Activated B cell treated with CpG ODN at 0.5 μM for 24 hours (primary cell): ENCODE measurements around the gene ANKRD6. TPM values are rescaled to one million over a fixed set of nuclear protein-coding genes. Genes with fewer than 3 reads are reported as not detected.

ENCODE experiments used
- ATAC-seq: fragments of 200-7000 bp; cut with Tn5 transposase; one replicate; pipeline ENCODE4 v1.10.0; 2021; ENCODE audit warnings: low read depth, mild to moderate bottlenecking, moderate library complexity
- CTCF ChIA-PET: fragments of 350-600 bp; sonication (Branson Sonifier 250); formaldehyde crosslinking; loops from one replicate; lab custom pipeline; 2021; ENCODE audit warnings: antibody characterized with exemption; lab: Charles Lee
- POLR2A ChIA-PET: fragments of 350-600 bp; sonication (Branson Sonifier 250); formaldehyde crosslinking; loops from one replicate; lab custom pipeline; 2021; ENCODE audit warnings: antibody characterized with exemption; lab: Charles Lee
- DNase-seq: peaks from one replicate; pipeline ENCODE4 v3.0.0; 2022
- H3K27ac Mint-ChIP-seq: one replicate; pipeline ENCODE4 v1.8.0; 2020; ENCODE audit warnings: mixed read lengths
- H3K27me3 Mint-ChIP-seq: one replicate; pipeline ENCODE4 v1.8.0; 2021; ENCODE audit warnings: mixed read lengths
- H3K36me3 Mint-ChIP-seq: one replicate; pipeline ENCODE4 v1.8.0; 2021; ENCODE audit warnings: low read depth, mixed read lengths
- H3K4me1 Mint-ChIP-seq: one replicate; pipeline ENCODE4 v1.8.0; 2021; ENCODE audit warnings: mixed read lengths
- H3K4me3 Mint-ChIP-seq: one replicate; pipeline ENCODE4 v1.8.0; 2020; ENCODE audit warnings: mild to moderate bottlenecking, mixed read lengths
- H3K9me3 Mint-ChIP-seq: one replicate; pipeline ENCODE4 v1.8.0; 2020; ENCODE audit warnings: mixed read lengths
- CTCF ChIP-seq: fragments of 200-600 bp; IDR thresholded peaks from one replicate; pipeline ENCODE4 v1.8.0; 2022; ENCODE audit warnings: antibody characterized with exemption, mild to moderate bottlenecking
- intact Hi-C: fragments of 100-400 bp; cut with micrococcal nuclease; formaldehyde crosslinking; loops from one replicate; pipeline ENCODE4 v1.15.1; 2024
- total RNA-seq: library from RNA; stranded (reverse); gene quantifications from 2 replicates; pipeline ENCODE4 v1.2.3, GENCODE V29; 2022

Gene ANKRD6
- total RNA-seq, 1 donor from 2014 or later: 9.6 TPM

DNA sequence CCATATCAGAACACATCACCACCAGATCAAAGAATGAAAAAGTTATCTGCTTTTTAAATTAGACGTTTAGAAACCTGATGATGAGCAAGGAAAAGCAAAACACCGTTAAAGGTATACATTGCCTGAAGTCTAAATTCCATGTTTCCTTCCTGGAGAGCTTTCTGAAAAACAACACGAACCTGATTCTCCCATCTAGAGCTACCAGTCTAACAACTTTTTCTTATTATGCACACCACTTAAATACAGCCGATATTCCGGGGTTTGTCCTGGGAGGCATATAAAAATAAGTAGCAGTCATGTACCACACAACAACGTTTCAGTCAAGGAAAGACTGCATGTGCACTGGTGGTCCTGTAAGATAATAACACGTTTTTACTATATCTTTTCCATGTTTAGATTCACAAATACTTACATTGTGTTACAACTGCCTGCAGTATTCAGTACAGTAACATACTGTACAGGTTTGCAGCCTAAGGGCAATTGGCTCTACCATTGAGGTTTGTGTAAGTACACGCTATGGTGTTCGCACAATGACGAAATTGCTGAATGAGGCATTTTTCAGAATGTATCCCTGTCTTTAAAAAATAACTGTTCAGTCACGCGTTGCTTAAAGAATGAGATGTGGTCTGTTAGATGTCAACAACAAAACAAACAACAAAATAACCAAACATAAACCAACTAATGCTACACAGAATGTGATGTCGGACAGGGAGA lies 224.7 kb downstream of the ANKRD6 start:
- POLR2A ChIA-PET: no interaction called here
- Mint-ChIP-seq H3K4me3 (no peak overlapping the region), H3K27me3 (no peaks in the 10 kb centered on the region), H3K4me1 (no peaks in the 10 kb centered on the region), H3K36me3 (peaks cover 81% of the 10 kb centered on the region), H3K9me3 (no peaks in the 10 kb centered on the region), H3K27ac (no peak overlapping the region)
- no peak for ATAC-seq
- DNase-seq: no peak
- CTCF ChIA-PET: no interaction called here
- intact Hi-C loops: no loop called here
- TF ChIP-seq CTCF: no peak

- no peak overlapping the region for H3K27ac Mint-ChIP-seq
These were observed 228.0 kb downstream of the ANKRD6 start for GRCh38 chr6:89660981-89661380.

GRCh38 chr6:89661559-89661958 lies 228.6 kb downstream of the ANKRD6 start:
- TF ChIP-seq CTCF: no peak
- Mint-ChIP-seq H3K27ac (no peak overlapping the region), H3K36me3 (peaks cover 85% of the 10 kb centered on the region), H3K4me3 (no peak overlapping the region), H3K9me3 (no peaks in the 10 kb centered on the region), H3K4me1 (no peaks in the 10 kb centered on the region), H3K27me3 (no peaks in the 10 kb centered on the region)
- intact Hi-C loops: no loop called here
- POLR2A ChIA-PET: no interaction called here
- DNase-seq (no peak), ATAC-seq (no peak)
- CTCF ChIA-PET: no interaction called here

More at GRCh38 chr6:89660981-89661380, 228.0 kb downstream of the ANKRD6 start:
- no peaks in the 10 kb centered on the region for H3K4me1 Mint-ChIP-seq
- ChIA-PET POLR2A (no interaction called here), CTCF (no interaction called here)
- intact Hi-C loops: no loop called here
- no peaks in the 10 kb centered on the region for H3K9me3 Mint-ChIP-seq
- H3K27me3 Mint-ChIP-seq: no peaks in the 10 kb centered on the region
- H3K4me3 Mint-ChIP-seq: no peak overlapping the region
- DNase-seq (no peak), ATAC-seq (no peak)
- peaks cover 85% of the 10 kb centered on the region for H3K36me3 Mint-ChIP-seq
- no peak for TF ChIP-seq CTCF

- H3K9me3 Mint-ChIP-seq: no peaks in the 10 kb centered on the region
- no peak for ATAC-seq
- H3K27me3 Mint-ChIP-seq: no peaks in the 10 kb centered on the region
- no peaks in the 10 kb centered on the region for H3K4me1 Mint-ChIP-seq
- ChIA-PET POLR2A (no interaction called here), CTCF (no interaction called here)
- TF ChIP-seq CTCF: no peak
- H3K27ac Mint-ChIP-seq: no peak overlapping the region
- no peak overlapping the region for H3K4me3 Mint-ChIP-seq
- no peak for DNase-seq
- intact Hi-C loops: no loop called here
- H3K36me3 Mint-ChIP-seq: peaks cover 81% of the 10 kb centered on the region
These were observed 229.8 kb downstream of the ANKRD6 start for GRCh38 chr6:89662659-89663223.

DNA sequence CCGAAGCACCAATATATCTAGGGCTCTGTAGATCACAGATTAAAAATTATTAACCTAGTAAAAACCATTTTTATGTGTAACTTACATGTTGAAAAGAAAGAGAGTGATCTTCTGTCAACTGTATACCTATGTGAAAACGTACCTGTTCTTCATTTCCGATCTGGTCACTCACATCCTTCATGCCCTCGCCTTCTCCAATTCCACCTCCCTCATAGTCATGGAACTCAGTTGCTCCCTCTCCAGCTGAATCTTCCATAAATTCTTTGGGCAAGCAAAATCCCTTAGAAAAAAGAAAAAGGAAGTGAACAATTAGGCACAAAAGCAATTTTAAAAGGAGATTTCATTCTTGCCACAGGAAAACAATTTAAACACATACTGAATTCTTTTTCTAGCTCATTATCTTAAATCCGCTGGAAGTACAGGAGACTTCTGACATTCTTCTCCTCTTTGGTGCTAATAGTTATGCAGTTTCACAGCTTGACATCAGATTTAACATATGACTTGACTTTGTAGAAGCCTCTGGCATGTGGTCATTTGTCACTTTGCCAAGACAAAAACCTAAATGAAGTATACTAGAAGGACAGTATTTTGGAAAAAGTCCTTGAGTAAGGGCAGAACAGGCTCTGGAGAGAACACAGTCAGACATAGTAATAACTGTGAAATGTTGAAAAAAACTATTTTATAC lies 235.1 kb downstream of the ANKRD6 start:
- no peak overlapping the region for H3K27ac Mint-ChIP-seq
- ChIA-PET POLR2A (no interaction called here), CTCF (no interaction called here)
- no peak overlapping the region for H3K4me3 Mint-ChIP-seq
- no peak for TF ChIP-seq CTCF
- ATAC-seq (no peak), DNase-seq (no peak)
- peaks cover 85% of the 10 kb centered on the region for H3K36me3 Mint-ChIP-seq
- no peaks in the 10 kb centered on the region for H3K9me3 Mint-ChIP-seq
- intact Hi-C loops: no loop called here
- H3K27me3 Mint-ChIP-seq: no peaks in the 10 kb centered on the region
- no peaks in the 10 kb centered on the region for H3K4me1 Mint-ChIP-seq
